HFF-Myc (cell line): ENCODE measurements around the gene CORT.

Experiments used
- DNase-seq: peaks from one replicate; pipeline ENCODE4 v3.0.0-alpha.2; 2011; ENCODE audit warnings: low read depth; ENCODE audit errors: extremely low read depth
- H3K4me3 ChIP-seq: replicated peaks from 2 replicates; pipeline ENCODE4 v1.5.1; 2011; ENCODE audit warnings: low read depth, mild to moderate bottlenecking, control low read depth, low read length
- CTCF ChIP-seq: IDR thresholded peaks from 2 replicates; pipeline ENCODE4 v1.5.1; 2012; ENCODE audit warnings: mild to moderate bottlenecking, low read depth, low read length, control low read depth; ENCODE audit errors: missing control alignments

CORT gene

GRCh38 chr1:10438677-10439163, 11.1 kb upstream of the CORT start:
- no peak for DNase-seq
- TF ChIP-seq CTCF, result no peak

GRCh38 chr1:10440305-10440704, 9.5 kb upstream of the CORT start:
- TF ChIP-seq CTCF, result no peak
- no peak overlapping the region for H3K4me3 ChIP-seq
- DNase-seq, result no peak

More at GRCh38 chr1:10438677-10439163, 11.1 kb upstream of the CORT start:
- no peak overlapping the region for H3K4me3 ChIP-seq

- H3K4me3 ChIP-seq, result no peak overlapping the region
- TF ChIP-seq CTCF, result no peak
- no peak for DNase-seq
Observed at GRCh38 chr1:10440794-10441193, 9.0 kb upstream of the CORT start.

- no peak for DNase-seq
- no peak for TF ChIP-seq CTCF
- H3K4me3 ChIP-seq, result no peak overlapping the region
Observed at GRCh38 chr1:10444248-10444647, 5.6 kb upstream of the CORT start.

GRCh38 chr1:10444795-10445397, 4.9 kb upstream of the CORT start:
- H3K4me3 ChIP-seq, result no peak overlapping the region
- no peak for TF ChIP-seq CTCF
- no peak for DNase-seq

GRCh38 chr1:10446790-10447422, 2.9 kb upstream of the CORT start:
- no peak for TF ChIP-seq CTCF
- H3K4me3 ChIP-seq, result no peak overlapping the region
- no peak for DNase-seq
